NCI-H1048 (cell line): ENCODE data around the gene ITPKA.
"Not testable (repeated sequence)": the region's sequence is repeated elsewhere in the genome, so short reads cannot be mapped to it uniquely, and the experiment has no call there.

Source experiments
- DNase-seq: peaks from one replicate; lab custom pipeline; 2025; lab: John Stamatoyannopoulos, UW

ITPKA gene

GRCh38 chr15:41493205-41493901 is at the start of gene ITPKA:
Gene ITPKA (plus strand): TSS chr15:41493874. CDS start chr15:41493928, 54 bp downstream.
- DNase-seq: peak; percentile 33

DNA sequence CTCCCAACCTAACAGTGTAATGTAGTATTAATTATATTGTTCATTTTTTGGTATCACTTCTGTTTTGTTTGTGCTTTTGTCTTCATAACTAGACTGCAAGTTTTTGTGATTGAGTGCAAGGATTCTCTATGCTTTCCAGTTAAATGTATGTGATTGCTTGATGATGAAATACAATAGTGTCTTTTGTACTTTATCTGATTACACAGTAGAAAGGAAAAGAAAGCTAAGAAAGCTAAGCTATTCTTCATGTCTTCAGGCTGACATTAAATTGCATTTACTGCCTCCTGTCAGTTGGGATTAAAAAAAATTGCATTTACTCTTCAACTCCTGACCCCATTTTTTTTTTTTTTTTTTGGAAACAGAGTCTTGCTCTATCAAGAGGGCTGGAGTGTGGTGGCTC is 48.3 kb upstream of the ITPKA start:
- no peak for DNase-seq

DNA sequence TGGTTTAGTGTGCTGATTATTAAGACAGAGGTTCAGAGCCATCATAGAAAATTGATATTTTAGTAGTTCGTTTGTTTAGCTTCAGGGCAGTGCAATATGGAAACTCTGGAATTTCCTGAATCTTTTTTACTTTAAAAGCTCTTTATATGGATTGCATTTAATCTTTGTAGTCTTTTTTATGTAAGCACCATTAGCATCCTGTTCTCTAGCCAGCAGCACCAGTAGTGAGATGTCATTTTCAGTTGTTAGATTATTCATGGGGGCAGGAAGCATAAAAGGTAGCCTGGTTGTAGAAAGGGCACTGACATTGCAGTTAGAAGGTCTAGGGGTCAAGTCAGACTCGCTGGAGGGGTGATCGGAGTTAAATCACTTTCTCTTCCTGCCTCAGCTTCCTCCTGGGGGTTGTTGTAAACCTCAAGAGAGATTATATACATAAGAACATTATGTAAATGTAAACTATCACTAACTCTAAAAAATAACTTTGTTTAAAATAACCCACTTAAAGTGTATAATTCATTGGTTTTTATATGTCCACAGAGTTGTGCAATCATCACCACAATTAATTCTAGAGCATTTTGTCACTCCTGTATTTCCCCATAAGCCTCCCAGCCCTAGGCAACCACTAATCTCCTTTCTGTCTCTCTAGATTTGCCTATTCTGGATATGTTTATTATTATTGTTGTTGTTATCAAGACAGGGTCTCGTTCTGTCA is 31.4 kb upstream of the ITPKA start:
- DNase-seq: no peak

DNA sequence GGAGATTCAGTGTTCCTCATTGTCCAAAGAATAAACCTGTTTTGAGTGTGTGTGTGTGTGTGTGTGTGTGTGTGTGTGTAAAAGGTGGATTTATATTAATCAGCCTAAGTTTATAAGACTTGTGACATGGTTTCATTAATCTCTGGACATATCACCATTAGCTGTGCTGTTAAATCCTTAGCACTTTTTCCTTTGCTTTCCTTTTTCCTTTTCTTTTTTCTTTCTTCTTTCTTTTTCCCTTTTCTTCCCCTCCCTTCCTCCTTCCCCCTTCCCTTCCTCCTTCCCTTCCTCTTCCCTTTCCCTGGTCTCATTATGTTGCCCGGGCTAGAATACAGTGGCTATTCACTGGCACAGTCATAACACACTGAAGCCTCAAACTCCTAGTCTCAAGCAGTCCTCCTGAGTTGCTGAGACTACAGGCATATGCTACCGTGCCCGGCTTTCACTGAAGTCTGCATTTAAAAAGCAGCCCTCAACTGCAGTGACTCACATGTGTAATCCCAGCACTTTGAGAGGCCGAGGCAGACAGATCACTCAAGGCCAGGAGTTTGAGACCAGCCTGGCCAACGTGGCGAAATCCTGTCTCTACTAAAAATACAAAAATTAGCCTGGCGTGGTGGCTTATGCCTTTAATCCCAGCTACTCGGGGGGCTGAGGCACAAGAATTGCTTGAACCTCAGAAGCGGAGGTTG is 28.6 kb upstream of the ITPKA start:
- DNase-seq: no peak

DNA sequence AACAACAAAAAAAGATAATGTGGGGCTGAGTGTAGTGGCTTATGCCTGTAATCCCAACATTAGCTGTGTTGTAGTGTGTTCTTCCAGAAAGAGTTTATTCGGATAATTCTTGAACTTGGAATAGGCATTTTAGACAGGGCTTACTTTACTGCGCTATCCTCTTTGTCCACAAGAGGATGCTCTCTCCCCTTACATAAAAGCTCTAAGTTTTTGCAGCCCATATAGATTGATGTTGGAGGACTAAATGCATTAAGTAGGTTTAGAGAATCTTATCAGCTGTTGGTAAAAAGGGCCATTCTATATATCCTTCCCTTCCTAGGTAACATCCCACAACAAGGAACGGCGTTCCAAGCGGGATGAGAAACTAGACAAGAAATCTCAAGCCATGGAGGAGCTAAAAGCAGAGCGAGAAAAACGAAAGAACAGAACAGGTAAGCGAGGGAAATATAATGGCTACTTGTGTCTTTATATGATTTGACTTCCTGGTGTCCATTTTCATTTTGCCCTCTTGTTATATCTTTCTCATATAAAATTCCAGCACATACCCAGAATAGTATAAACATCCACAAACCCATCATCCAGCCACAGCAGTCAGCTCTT is 27.8 kb upstream of the ITPKA start:
- no peak for DNase-seq

DNA sequence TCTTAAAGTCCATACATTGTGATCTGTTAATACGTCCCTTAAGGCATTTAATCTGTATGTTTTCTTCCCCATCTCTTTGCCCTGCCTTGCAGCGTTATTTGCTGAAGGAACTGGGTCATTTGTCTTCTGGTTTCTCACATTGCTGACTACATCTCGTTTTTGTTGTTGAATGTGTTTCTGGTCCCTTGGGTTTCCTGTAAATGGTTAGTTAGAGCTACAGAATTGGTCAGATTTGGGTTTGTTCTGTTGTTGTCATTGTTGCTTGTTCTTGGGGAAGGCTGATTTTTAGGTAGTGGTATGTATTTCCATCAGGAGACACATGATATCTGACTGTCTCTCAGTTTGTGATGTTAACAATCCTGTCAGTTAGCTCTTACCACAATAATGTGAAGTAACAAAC is 27.0 kb upstream of the ITPKA start:
- DNase-seq: no peak

DNA sequence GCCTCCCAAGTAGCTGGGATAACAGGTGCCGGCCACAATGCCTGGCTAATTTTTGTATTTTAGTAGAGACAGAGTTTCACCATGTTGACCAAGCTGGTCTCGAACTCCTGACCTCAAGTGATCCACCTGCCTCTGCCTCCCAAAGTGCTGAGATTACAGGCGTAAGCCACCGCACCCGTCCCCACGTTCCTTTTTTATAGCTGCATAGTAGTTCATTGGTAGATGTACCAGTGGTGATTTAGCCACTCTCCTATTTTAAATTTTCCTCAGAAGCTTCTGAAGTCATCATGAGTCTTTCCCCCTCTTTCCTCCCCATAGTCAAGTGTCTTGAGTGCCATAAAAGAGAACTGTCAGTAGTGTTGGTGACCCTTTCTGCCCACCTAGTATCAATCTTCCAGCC is 24.0 kb upstream of the ITPKA start:
- not testable (repeated sequence) for DNase-seq

- DNase-seq: no peak
Observed at GRCh38 chr15:41473418-41473817, 20.3 kb upstream of the ITPKA start.

DNA sequence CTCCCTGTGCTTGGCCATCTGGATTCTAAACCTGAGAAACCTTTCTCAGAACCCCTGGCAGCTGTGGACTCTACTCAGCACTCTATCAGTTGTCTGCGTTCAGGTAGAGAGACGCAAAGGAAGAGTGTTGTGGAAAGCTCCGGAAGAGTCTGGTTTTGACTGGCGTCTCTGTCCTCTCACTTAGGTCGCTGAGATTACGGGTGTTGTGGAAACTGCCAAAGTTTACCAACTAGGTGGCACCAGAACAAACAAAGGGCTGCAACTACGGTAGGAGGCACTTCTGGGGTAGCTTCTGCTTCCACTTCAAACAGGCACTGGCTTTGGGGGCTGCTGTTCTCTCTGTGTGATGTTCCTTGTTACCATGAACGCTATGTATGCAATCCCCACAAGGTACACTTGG is 19.2 kb upstream of the ITPKA start:
- no peak for DNase-seq

- DNase-seq: no peak
Observed at GRCh38 chr15:41474941-41475340, 18.7 kb upstream of the ITPKA start.

- no peak for DNase-seq
Observed at GRCh38 chr15:41476416-41477048, 17.1 kb upstream of the ITPKA start.

GRCh38 chr15:41480396-41481140 is 13.1 kb upstream of the ITPKA start:
- DNase-seq: no peak

DNA sequence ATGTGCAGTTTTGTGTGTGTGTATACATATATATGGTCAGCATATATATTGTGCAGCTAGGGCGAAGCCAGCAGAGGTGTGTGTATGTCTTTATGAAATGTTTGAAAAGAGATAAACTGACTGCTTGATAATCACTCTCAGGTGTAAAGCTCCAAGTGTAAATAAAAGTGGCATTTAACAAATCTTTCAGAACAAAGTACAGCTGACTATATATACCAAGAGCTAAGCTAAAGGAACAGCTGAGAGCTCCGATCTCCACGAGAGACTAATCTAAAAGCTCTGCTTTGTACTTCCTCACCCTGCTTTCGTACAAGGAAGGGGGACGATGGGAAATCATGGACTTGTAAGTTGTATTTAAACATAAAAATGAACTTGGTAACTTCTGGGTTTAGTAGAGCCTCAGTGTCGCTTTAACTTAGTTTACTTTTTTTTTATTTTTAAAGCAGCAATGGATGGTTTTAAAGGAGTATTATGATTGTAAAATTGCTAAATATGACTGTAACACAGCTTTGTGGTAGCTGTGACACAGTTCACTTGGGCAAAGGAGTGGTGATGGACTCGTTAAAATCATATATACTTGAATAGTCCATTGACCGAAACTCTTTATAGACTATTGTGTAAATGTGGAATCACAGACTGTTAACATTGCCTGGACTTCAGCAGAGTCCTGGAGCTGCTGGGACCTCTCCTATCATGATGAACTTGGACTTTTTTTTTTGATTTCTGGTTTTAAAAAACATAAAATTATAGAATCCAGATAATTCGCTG is 11.4 kb upstream of the ITPKA start:
- no peak for DNase-seq

DNA sequence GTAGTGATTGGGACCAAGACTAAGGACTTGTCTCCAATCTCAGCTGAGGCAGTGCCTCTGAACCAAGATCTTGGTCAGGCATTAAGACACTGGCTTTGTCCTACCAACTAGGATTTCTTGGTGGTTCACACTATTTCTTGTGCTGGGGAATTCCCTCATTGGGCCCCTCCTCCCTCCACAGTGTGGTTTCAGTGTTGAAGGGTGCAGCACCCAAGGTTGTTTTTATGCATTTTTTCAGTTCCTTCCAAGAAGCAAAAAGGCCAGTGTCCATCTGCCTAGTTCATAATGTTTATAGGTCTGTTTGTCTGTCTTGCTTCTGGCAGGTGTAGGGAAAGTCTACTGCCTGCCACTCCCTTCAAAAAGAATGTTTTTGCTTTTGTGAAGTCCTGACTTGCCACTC is 10.6 kb upstream of the ITPKA start:
- no peak for DNase-seq

DNA sequence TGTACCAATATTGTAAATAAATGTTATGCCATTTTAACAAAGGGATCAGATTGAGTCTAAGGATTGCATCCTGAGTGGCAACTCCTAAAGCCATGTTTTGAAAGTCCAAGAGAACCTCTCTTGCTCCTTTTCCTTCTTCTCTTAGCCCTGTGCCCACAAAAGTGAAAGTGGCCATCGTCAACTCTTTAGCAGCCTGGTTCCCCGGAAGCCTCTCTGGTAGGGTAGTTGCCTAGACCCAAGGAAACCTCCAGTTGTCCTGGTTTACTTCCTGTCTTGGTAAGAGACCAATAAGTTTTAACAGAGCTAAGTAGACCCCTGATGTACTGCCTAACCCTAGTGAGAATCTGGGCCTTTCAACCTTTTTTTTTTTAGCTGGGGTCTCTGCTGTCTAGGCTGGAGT is 10.2 kb upstream of the ITPKA start:
- DNase-seq: no peak

DNA sequence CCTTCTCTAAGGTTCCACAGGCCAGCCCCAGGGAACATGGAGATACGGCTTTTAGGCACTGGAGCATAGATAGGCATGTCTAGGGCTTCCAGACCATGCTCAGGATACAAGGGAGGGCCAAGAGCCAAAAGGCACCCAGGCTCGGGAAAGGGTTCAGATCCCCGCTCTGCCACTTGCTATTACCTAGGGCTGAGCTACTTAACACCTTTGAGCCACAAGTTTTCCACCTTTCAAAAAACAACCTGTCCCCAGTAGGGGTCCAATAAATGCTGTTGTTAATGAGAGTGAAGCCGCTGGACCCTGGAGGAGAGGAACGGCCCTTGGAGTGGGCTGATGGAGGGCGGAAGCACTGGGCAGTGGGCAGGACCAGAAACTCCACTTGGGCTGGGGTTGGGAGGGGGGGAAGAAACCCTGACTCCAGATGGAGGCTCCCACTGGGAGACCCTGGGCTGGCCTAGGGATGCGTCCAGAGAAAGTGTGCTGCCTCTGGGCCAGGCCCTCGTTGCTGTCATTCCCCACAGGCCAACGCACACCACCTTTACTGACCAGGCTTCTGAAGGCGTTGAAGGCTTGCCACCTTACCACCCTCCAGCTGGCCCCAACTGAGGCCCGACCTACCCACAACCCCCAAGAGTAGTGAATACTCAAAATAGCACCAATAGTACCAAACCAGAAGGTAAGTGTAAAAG is 8.6 kb upstream of the ITPKA start:
- no peak for DNase-seq

DNA sequence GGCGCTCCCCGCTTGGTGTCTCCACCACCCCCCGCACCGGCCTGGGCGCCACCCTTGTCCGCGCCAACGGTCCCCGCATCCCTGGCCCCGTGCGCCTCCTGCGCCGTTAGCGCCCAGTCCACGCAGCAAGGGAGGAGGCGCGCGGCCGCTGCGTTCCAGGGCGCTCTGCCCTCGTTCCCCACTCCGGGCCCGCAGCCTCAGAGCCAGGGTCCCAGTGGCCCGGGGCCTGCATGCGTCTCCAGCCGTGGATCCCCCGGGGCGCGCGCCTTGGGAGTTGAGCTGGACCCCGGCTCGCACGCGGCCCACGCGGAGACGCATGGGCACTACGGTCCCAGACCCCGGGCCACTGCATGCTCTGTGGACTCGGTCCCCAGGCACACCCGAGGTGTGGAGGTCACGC is 7.4 kb upstream of the ITPKA start:
- no peak for DNase-seq

GRCh38 chr15:41487381-41487780 is 6.3 kb upstream of the ITPKA start:
- no peak for DNase-seq

GRCh38 chr15:41487802-41488201 is 5.9 kb upstream of the ITPKA start:
- no peak for DNase-seq

DNA sequence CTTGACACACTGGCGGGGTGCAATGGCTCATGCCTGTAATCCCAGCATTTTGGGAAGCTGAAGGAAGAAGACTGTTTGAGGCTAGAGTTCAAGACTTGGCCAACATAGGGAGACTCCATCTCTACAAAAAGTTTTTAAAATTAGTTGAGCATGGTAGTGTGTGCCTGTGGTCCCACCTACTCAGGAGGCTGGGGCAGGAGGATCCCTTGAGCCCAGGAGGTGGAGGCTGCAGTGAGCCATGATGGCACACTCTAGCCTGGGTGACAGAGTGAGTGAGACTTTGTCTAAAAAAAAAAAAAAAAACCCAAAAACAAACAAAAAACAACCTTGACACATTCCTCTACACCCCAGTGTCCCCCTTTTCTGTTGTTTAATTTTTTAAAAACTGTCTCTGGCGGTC is 4.0 kb upstream of the ITPKA start:
- DNase-seq: no peak
